ENCODE results near the gene ATL2. TPM values are rescaled to one million over a fixed set of nuclear protein-coding genes. Genes with fewer than 3 reads are reported as not detected.
"Not testable (repeated sequence)": the region's sequence is repeated elsewhere in the genome, so short reads cannot be mapped to it uniquely, and the experiment has no call there.

Gene ATL2
- total RNA-seq, 4 donors from 2014 or later = 63.1 to 108 (median 74.3) TPM

- no peak for TF ChIP-seq POLR2A (IDR thresholded peaks at IDR 0.05)
- no peak for TF ChIP-seq EP300 (IDR thresholded peaks at IDR 0.05)
- TF ChIP-seq CTCF (IDR thresholded peaks at IDR 0.05) = no peak
- no peak for DNase-seq (ENCODE audit: low spot score in 2 of 2)
- Histone ChIP-seq H3K4me3 (no peak overlapping the region), H3K27ac (no peak overlapping the region), H3K36me3 (no peaks in the 10 kb centered on the region), H3K4me1 (no peaks in the 10 kb centered on the region), H3K27me3 (no peaks in the 10 kb centered on the region), H3K9me3 (no peaks in the 10 kb centered on the region)
- WGBS, 2 donors = 40 to 41% methylated on average over 3 of the region's 3 CpGs
Observed at GRCh38 chr2:38390947-38391346, 13.9 kb upstream of the ATL2 start.

GRCh38 chr2:38387887-38388286 is 10.8 kb upstream of the ATL2 start:
- 90% methylated on average over 4 of the region's 4 CpGs for WGBS, 2 donors
- no peak for TF ChIP-seq EP300 (IDR thresholded peaks at IDR 0.05)
- TF ChIP-seq POLR2A (IDR thresholded peaks at IDR 0.05) = no peak
- no peak for TF ChIP-seq CTCF (IDR thresholded peaks at IDR 0.05)
- H3K27me3 ChIP-seq = no peaks in the 10 kb centered on the region
- no peaks in the 10 kb centered on the region for H3K9me3 ChIP-seq
- H3K36me3 ChIP-seq = no peaks in the 10 kb centered on the region
- no peaks in the 10 kb centered on the region for H3K4me1 ChIP-seq
- no peak overlapping the region for H3K27ac ChIP-seq
- no peak for DNase-seq (ENCODE audit: low spot score in 2 of 2)
- H3K4me3 ChIP-seq = no peak overlapping the region

GRCh38 chr2:38386821-38387220 is 9.7 kb upstream of the ATL2 start:
- no peaks in the 10 kb centered on the region for H3K4me1 ChIP-seq
- no peak overlapping the region for H3K4me3 ChIP-seq
- WGBS, 2 donors = 61 to 67% methylated on average over 7 of the region's 7 CpGs
- no peaks in the 10 kb centered on the region for H3K27me3 ChIP-seq
- no peaks in the 10 kb centered on the region for H3K36me3 ChIP-seq
- TF ChIP-seq POLR2A (IDR thresholded peaks at IDR 0.05) = no peak
- TF ChIP-seq EP300 (IDR thresholded peaks at IDR 0.05) = no peak
- TF ChIP-seq CTCF (IDR thresholded peaks at IDR 0.05) = no peak
- no peaks in the 10 kb centered on the region for H3K9me3 ChIP-seq
- H3K27ac ChIP-seq = no peak overlapping the region
- DNase-seq (ENCODE audit: low spot score in 2 of 2) = no peak

GRCh38 chr2:38386377-38386776 is 9.3 kb upstream of the ATL2 start:
- Histone ChIP-seq H3K9me3 (no peaks in the 10 kb centered on the region), H3K4me1 (no peaks in the 10 kb centered on the region), H3K27ac (no peak overlapping the region), H3K4me3 (no peak overlapping the region), H3K36me3 (no peaks in the 10 kb centered on the region), H3K27me3 (no peaks in the 10 kb centered on the region)
- no peak for DNase-seq (ENCODE audit: low spot score in 2 of 2)
- no peak for TF ChIP-seq CTCF (IDR thresholded peaks at IDR 0.05)
- TF ChIP-seq EP300 (IDR thresholded peaks at IDR 0.05) = no peak
- WGBS, 2 donors = 72 to 76% methylated on average over 2 of the region's 2 CpGs

GRCh38 chr2:38384338-38384737 is 7.3 kb upstream of the ATL2 start:
- DNase-seq (ENCODE audit: low spot score in 2 of 2) = no peak
- Histone ChIP-seq H3K4me1 (no peaks in the 10 kb centered on the region), H3K4me3 (no peak overlapping the region), H3K27ac (no peak overlapping the region), H3K27me3 (no peaks in the 10 kb centered on the region), H3K9me3 (no peaks in the 10 kb centered on the region), H3K36me3 (no peaks in the 10 kb centered on the region)
- WGBS, 2 donors = 44 to 54% methylated on average over 3 of the region's 3 CpGs
- TF ChIP-seq POLR2A (IDR thresholded peaks at IDR 0.05) (no peak), EP300 (IDR thresholded peaks at IDR 0.05) (no peak), CTCF (IDR thresholded peaks at IDR 0.05) (no peak)

- H3K27ac ChIP-seq = not testable (repeated sequence)
Observed at GRCh38 chr2:38383741-38384140, 6.7 kb upstream of the ATL2 start.

More at GRCh38 chr2:38383741-38384140, 6.7 kb upstream of the ATL2 start:
- not testable (repeated sequence) for H3K9me3 ChIP-seq; H3K27me3 ChIP-seq; H3K4me3 ChIP-seq; DNase-seq (ENCODE audit: low spot score in 2 of 2); H3K4me1 ChIP-seq; H3K36me3 ChIP-seq
- WGBS, 2 donors = 58 to 69% methylated on average over 6 of the region's 6 CpGs

All from tibial nerve (tissue), 4 donors.